ENCODE measurements around the gene IRF2BPL.
"Not testable (repeated sequence)": the region's sequence is repeated elsewhere in the genome, so short reads cannot be mapped to it uniquely, and the experiment has no call there.

DNA sequence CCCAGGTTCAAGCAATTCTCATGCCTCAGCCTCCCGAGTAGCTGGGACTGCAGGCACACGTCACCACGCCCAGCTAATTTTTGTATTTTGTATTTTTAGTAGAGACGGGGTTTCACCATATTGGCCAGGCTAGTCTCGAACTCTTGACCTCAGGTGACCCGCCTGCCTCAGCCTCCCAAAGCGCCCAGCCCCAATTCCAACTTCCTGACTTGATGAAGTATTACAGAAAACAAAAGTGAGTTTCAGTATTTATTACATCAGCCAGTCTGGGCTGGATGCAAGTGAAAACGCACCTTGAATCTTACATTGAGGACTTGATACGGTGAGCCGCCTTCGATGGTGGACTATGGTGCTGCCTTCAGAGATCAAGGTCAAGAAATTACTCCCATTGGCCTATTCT, 7.1 kb downstream of the IRF2BPL start:
- TF ChIP-seq, protein P1, sequence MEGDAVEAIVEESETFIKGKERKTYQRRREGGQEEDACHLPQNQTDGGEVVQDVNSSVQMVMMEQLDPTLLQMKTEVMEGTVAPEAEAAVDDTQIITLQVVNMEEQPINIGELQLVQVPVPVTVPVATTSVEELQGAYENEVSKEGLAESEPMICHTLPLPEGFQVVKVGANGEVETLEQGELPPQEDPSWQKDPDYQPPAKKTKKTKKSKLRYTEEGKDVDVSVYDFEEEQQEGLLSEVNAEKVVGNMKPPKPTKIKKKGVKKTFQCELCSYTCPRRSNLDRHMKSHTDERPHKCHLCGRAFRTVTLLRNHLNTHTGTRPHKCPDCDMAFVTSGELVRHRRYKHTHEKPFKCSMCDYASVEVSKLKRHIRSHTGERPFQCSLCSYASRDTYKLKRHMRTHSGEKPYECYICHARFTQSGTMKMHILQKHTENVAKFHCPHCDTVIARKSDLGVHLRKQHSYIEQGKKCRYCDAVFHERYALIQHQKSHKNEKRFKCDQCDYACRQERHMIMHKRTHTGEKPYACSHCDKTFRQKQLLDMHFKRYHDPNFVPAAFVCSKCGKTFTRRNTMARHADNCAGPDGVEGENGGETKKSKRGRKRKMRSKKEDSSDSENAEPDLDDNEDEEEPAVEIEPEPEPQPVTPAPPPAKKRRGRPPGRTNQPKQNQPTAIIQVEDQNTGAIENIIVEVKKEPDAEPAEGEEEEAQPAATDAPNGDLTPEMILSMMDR (IDR thresholded peaks at IDR 0.05), result not testable (repeated sequence)
- TF ChIP-seq POLR2A (IDR thresholded peaks at IDR 0.05), result not testable (repeated sequence)
